GM23248 (cell line): ENCODE results near the gene SNUPN. TPM values are rescaled to one million over a fixed set of nuclear protein-coding genes. Genes with fewer than 3 reads are reported as not detected.

Experiments
- DNase-seq: peaks from one replicate; pipeline ENCODE4 v3.0.0-alpha.2; 2015
- H2AFZ ChIP-seq: fragments of 200-600 bp; sonication (generic); 2 replicates; pipeline ENCODE4 v1.6.1; 2016; ENCODE audit warnings: antibody characterized with exemption
- H3F3A ChIP-seq: fragments of 200-600 bp; sonication (generic); 2 replicates; pipeline ENCODE4 v1.6.1; 2016; ENCODE audit warnings: mild to moderate bottlenecking, antibody characterized with exemption, mixed run types; ENCODE audit not compliant: insufficient read depth
- H3K27ac ChIP-seq: fragments of 200-600 bp; sonication (generic); 2 replicates; pipeline ENCODE4 v1.5.1; 2016; ENCODE audit warnings: mild to moderate bottlenecking
- H3K27me3 ChIP-seq: fragments of 200-600 bp; sonication (generic); replicated peaks from 2 replicates; pipeline ENCODE4 v1.6.1; 2016; ENCODE audit warnings: mild to moderate bottlenecking; ENCODE audit not compliant: insufficient read depth
- H3K36me3 ChIP-seq: fragments of 200-600 bp; sonication (generic); 2 replicates; pipeline ENCODE4 v1.6.1; 2016; ENCODE audit warnings: low read depth, mild to moderate bottlenecking
- H3K4me1 ChIP-seq: fragments of 200-600 bp; sonication (generic); 2 replicates; pipeline ENCODE4 v1.6.1; 2016; ENCODE audit warnings: mild to moderate bottlenecking; ENCODE audit not compliant: insufficient read depth
- H3K4me2 ChIP-seq: fragments of 200-600 bp; sonication (generic); one replicate; pipeline ENCODE4 v1.6.1; 2016; ENCODE audit warnings: mild to moderate bottlenecking; ENCODE audit not compliant: unreplicated experiment
- H3K4me3 ChIP-seq: fragments of 200-600 bp; sonication (generic); 2 replicates; pipeline ENCODE4 v1.5.1; 2016; ENCODE audit warnings: mild to moderate bottlenecking
- H3K79me2 ChIP-seq: fragments of 200-600 bp; sonication (generic); 2 replicates; pipeline ENCODE4 v1.6.1; 2016; ENCODE audit warnings: mild to moderate bottlenecking; ENCODE audit not compliant: insufficient read depth
- H3K9ac ChIP-seq: fragments of 200-600 bp; sonication (generic); 2 replicates; pipeline ENCODE4 v1.6.1; 2016; ENCODE audit warnings: mild to moderate bottlenecking
- H3K9me2 ChIP-seq: fragments of 200-600 bp; sonication (generic); 2 replicates; pipeline ENCODE4 v1.6.1; 2016; ENCODE audit warnings: mixed run types, mild to moderate bottlenecking, moderate library complexity; ENCODE audit not compliant: insufficient read depth
- H3K9me3 ChIP-seq: fragments of 200-600 bp; sonication (generic); one replicate; pipeline ENCODE4 v1.6.1; 2017; ENCODE audit warnings: low read depth
- H4K20me1 ChIP-seq: fragments of 200-600 bp; sonication (generic); 2 replicates; pipeline ENCODE4 v1.6.0; 2016; ENCODE audit not compliant: insufficient read depth
- EZH2 ChIP-seq: fragments of 200-600 bp; sonication (generic); IDR thresholded peaks from 2 replicates; pipeline ENCODE4 v1.6.1; 2018; ENCODE audit warnings: antibody characterized with exemption, mild to moderate bottlenecking; ENCODE audit not compliant: insufficient read depth, poor library complexity, severe bottlenecking
- EZH2phosphoT487 ChIP-seq: fragments of 200-600 bp; sonication (generic); IDR thresholded peaks from 2 replicates; pipeline ENCODE4 v1.6.1; 2018; ENCODE audit warnings: antibody characterized with exemption, moderate library complexity, mild to moderate bottlenecking, low read depth; ENCODE audit not compliant: insufficient read depth
- WGBS, 2 experiments: methylation state at CpG; one replicate each; pipeline ENCODE4 v1.1.6; 2015 to 2017; ENCODE audit warnings: low lambda C conversion rate in 2 of 2, low coverage in 1 of 2; ENCODE audit errors: missing lambda C conversion rate in 2 of 2; 5-methylcytosine and 5-hydroxymethylcytosine counted together
- in situ Hi-C: fragments of 300-500 bp; cut with MboI; formaldehyde crosslinking; loops from 2 replicates; pipeline ENCODE4 v1.15.0; 2020
- polyA plus RNA-seq: library from polyadenylated mRNA; unstranded; fragments of >200 nt; fragmentation: Nextera tagmentation; extraction: Ambion mirVana; gene quantifications from 2 replicates; pipeline ENCODE4 v1.2.1, GENCODE V29; 2016
- total RNA-seq: library from RNA; depleted of rRNA; stranded (reverse); fragments of >200 nt; shearing (Covaris generic); gene quantifications from 2 replicates; pipeline ENCODE4 v1.2.3, GENCODE V29; 2014

Gene SNUPN
- total and polyA plus RNA-seq, 2 experiments from 2014 or later, result 33.5 to 38.0 TPM

GRCh38 chr15:75672646-75673425, 47.3 kb upstream of the SNUPN start:
- Histone ChIP-seq H3K9ac (peak overlapping the region; percentile 74), H3K9me2 (no peaks in the 10 kb centered on the region), H3K27ac (peak overlapping the region; percentile 81), H2AFZ (no peak overlapping the region), H3K36me3 (no peaks in the 10 kb centered on the region), H4K20me1 (no peaks in the 10 kb centered on the region), H3K4me1 (peaks cover 30% of the 10 kb centered on the region), H3F3A (peaks cover 19% of the 10 kb centered on the region; the same call in 1 of the 2 replicates), H3K79me2 (no peaks in the 10 kb centered on the region), H3K4me3 (no peak overlapping the region), H3K4me2 (peak overlapping the region; percentile 53), H3K9me3 (no peaks in the 10 kb centered on the region), H3K27me3 (no peaks in the 10 kb centered on the region)
- in situ Hi-C loops, result no loop called here
- WGBS, 2 experiments, result 33 to 36% methylated on average over 11 to 14 of the region's 14 CpGs
- TF ChIP-seq EZH2 (no peak), EZH2phosphoT487 (no peak)
- peak; percentile 63 for DNase-seq

- no peaks in the 10 kb centered on the region for H3K27me3 ChIP-seq
- H3K9me3 ChIP-seq, result no peaks in the 10 kb centered on the region
- H3K36me3 ChIP-seq, result no peaks in the 10 kb centered on the region
- DNase-seq, result no peak
- H3K4me2 ChIP-seq, result peak overlapping the region; percentile 53
- H3K4me1 ChIP-seq, result peaks cover 39% of the 10 kb centered on the region
- no peaks in the 10 kb centered on the region for H3K79me2 ChIP-seq
- H3K4me3 ChIP-seq, result no peak overlapping the region
- no peak overlapping the region for H2AFZ ChIP-seq
- 75% methylated on average over 11 of the region's 11 CpGs for WGBS, 2 experiments
- H3K9me2 ChIP-seq, result no peaks in the 10 kb centered on the region
- in situ Hi-C loops, result no loop called here
- peaks cover 22% of the 10 kb centered on the region for H3F3A ChIP-seq
- H3K27ac ChIP-seq, result peak overlapping the region; percentile 81
- H3K9ac ChIP-seq, result peak overlapping the region; percentile 74
- TF ChIP-seq EZH2phosphoT487 (no peak), EZH2 (no peak)
- no peaks in the 10 kb centered on the region for H4K20me1 ChIP-seq
These were observed 46.4 kb upstream of the SNUPN start for GRCh38 chr15:75671730-75672602.

GRCh38 chr15:75669879-75670212, 44.3 kb upstream of the SNUPN start:
- no peaks in the 10 kb centered on the region for H4K20me1 ChIP-seq
- WGBS, 2 experiments, result 66 to 94% methylated on average over 4 to 6 of the region's 6 CpGs
- no peaks in the 10 kb centered on the region for H3K27me3 ChIP-seq
- peaks cover 38% of the 10 kb centered on the region for H3F3A ChIP-seq
- TF ChIP-seq EZH2, result no peak
- no peak for TF ChIP-seq EZH2phosphoT487
- in situ Hi-C loops, result no loop called here
- no peak overlapping the region for H3K9ac ChIP-seq
- H3K9me2 ChIP-seq, result no peaks in the 10 kb centered on the region
- DNase-seq, result no peak
- no peak overlapping the region for H3K27ac ChIP-seq
- H3K79me2 ChIP-seq, result no peaks in the 10 kb centered on the region
- no peak overlapping the region for H2AFZ ChIP-seq
- H3K9me3 ChIP-seq, result no peaks in the 10 kb centered on the region
- H3K4me1 ChIP-seq, result peaks cover 54% of the 10 kb centered on the region
- no peak overlapping the region for H3K4me3 ChIP-seq
- no peaks in the 10 kb centered on the region for H3K36me3 ChIP-seq
- no peak overlapping the region for H3K4me2 ChIP-seq

- TF ChIP-seq EZH2, result no peak
- no peak for TF ChIP-seq EZH2phosphoT487
- peak; percentile 64 for DNase-seq
- Histone ChIP-seq H3K9me2 (no peaks in the 10 kb centered on the region), H3K9ac (0 out of 2 replicates have a peak overlapping the region, but pooled peaks have one; percentile 4), H3K4me3 (no peak overlapping the region), H4K20me1 (no peaks in the 10 kb centered on the region), H3K4me2 (no peak overlapping the region), H3K27me3 (no peaks in the 10 kb centered on the region), H3K4me1 (peaks cover 54% of the 10 kb centered on the region), H3K9me3 (no peaks in the 10 kb centered on the region), H3K27ac (no peak overlapping the region), H3K79me2 (peaks cover 4% of the 10 kb centered on the region; the same call in 1 of the 2 replicates), H3F3A (peaks cover 38% of the 10 kb centered on the region), H3K36me3 (no peaks in the 10 kb centered on the region), H2AFZ (no peak overlapping the region)
- in situ Hi-C loops, result no loop called here
- 74 to 75% methylated on average over 14 of the region's 14 CpGs for WGBS, 2 experiments
These were observed 43.8 kb upstream of the SNUPN start for GRCh38 chr15:75669191-75669878.
